ENCODE data around the gene MRTFA. TPM values are rescaled to one million over a fixed set of nuclear protein-coding genes. Genes with fewer than 3 reads are reported as not detected.

MRTFA gene
- total RNA-seq, 1 experiment from 2014 or later: 30.7 TPM

Other genes starting within 250 kb of the MRTFA start
- not detected in 2 replicates for gene MCHR1, start 42.8 kb upstream of the MRTFA start, total RNA-seq (2014; rRNA removed; shearing (Covaris generic); ENCODE audit: low replicate concordance)
- gene SLC25A17, start 182.6 kb upstream of the MRTFA start, total RNA-seq (2014; rRNA removed; shearing (Covaris generic); ENCODE audit: low replicate concordance): 46.8 and 50.8 TPM in 2 replicates
- 314 and 355 TPM in 2 replicates for gene ST13, start 219.9 kb upstream of the MRTFA start, total RNA-seq (2014; rRNA removed; shearing (Covaris generic); ENCODE audit: low replicate concordance)
- 3.0 and 5.8 TPM in 2 replicates for gene XPNPEP3, start 220.4 kb upstream of the MRTFA start, total RNA-seq (2014; rRNA removed; shearing (Covaris generic); ENCODE audit: low replicate concordance)
- not detected in 2 replicates for gene DNAJB7, start 225.4 kb upstream of the MRTFA start, total RNA-seq (2014; rRNA removed; shearing (Covaris generic); ENCODE audit: low replicate concordance)